GM19193 (cell line): ENCODE data around the gene MAGI1.

Source experiments
- POLR2A ChIP-seq: IDR thresholded peaks from 4 replicates; pipeline ENCODE4 v1.6.1; 2011; ENCODE audit not compliant: insufficient read depth, insufficient read length; ENCODE audit errors: extremely low read depth

MAGI1 gene

GRCh38 chr3:65561617-65562016 lies 477.1 kb downstream of the MAGI1 start:
- TF ChIP-seq POLR2A, result no peak

- no peak for TF ChIP-seq POLR2A
Measured at GRCh38 chr3:65560901-65561300, 477.8 kb downstream of the MAGI1 start.

- TF ChIP-seq POLR2A, result no peak
Measured at GRCh38 chr3:65560133-65560532, 478.6 kb downstream of the MAGI1 start.

GRCh38 chr3:65559643-65560042 lies 479.1 kb downstream of the MAGI1 start:
- TF ChIP-seq POLR2A, result no peak

- TF ChIP-seq POLR2A, result no peak
Measured at GRCh38 chr3:65558826-65559225, 479.9 kb downstream of the MAGI1 start.

- no peak for TF ChIP-seq POLR2A
Measured at GRCh38 chr3:65557899-65558564, 480.7 kb downstream of the MAGI1 start.

- no peak for TF ChIP-seq POLR2A
Measured at GRCh38 chr3:65556934-65557577, 481.7 kb downstream of the MAGI1 start.

GRCh38 chr3:65552434-65552833 lies 486.3 kb downstream of the MAGI1 start:
- TF ChIP-seq POLR2A, result no peak

GRCh38 chr3:65551945-65552344 lies 486.8 kb downstream of the MAGI1 start:
- TF ChIP-seq POLR2A, result no peak

GRCh38 chr3:65550137-65550536 lies 488.6 kb downstream of the MAGI1 start:
- TF ChIP-seq POLR2A, result no peak

- TF ChIP-seq POLR2A, result no peak
Measured at GRCh38 chr3:65549626-65549959, 489.1 kb downstream of the MAGI1 start.

GRCh38 chr3:65548848-65549625 lies 489.7 kb downstream of the MAGI1 start:
- TF ChIP-seq POLR2A, result no peak

GRCh38 chr3:65545429-65545828 lies 493.3 kb downstream of the MAGI1 start:
- TF ChIP-seq POLR2A, result no peak

- TF ChIP-seq POLR2A, result no peak
Measured at GRCh38 chr3:65540666-65541065, 498.1 kb downstream of the MAGI1 start.

- TF ChIP-seq POLR2A, result no peak
Measured at GRCh38 chr3:65539616-65540015, 499.1 kb downstream of the MAGI1 start.

- TF ChIP-seq POLR2A, result no peak
Measured at GRCh38 chr3:65538101-65538500, 500.6 kb downstream of the MAGI1 start.

GRCh38 chr3:65537109-65537508 lies 501.6 kb downstream of the MAGI1 start:
- TF ChIP-seq POLR2A, result no peak

- no peak for TF ChIP-seq POLR2A
Measured at GRCh38 chr3:65535260-65535659, 503.5 kb downstream of the MAGI1 start.
